ENCODE results near the gene CHST14.

CHST14 gene

DNA sequence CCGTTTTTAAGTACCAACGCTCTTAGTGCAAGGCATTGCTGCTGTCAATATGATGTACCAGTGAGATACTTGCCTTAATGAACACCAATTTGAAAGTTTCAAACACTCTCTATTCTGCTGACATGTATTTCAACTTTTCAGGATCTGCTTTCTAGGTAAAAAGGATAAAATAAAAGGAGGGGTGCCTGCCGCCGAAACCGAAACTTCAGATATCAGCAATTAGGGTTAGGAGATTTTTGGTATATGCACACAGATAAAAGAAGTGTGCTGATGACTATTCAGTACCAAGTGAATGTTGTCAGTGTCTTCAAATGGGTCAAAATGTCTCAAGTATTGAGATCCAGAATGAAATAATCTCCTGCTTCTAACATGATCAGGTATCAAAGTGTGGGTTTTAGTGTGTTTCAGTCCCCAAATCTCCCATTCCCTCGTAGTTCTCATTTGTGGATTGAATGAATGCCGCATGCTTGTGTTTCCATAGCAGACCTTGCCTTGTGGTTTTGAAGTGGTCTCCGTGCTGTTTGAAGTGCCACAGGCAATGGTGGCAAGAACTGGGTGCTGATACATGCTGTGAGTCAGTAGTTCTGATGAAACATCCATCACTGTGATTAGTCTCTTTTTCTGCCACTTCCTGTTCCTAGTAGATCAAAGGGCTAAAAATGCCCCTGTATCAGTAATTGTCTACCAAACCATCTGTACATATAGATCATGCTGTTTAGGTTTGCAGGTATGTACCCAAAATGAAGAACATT is 22.5 kb downstream of the CHST14 start:
- no peak for TF ChIP-seq CTCF (IDR thresholded peaks at IDR 0.05)
- DNase-seq (ENCODE audit: low spot score) = no peak
- H3K27ac ChIP-seq = no peak overlapping the region
- H3K4me3 ChIP-seq = no peak overlapping the region

DNA sequence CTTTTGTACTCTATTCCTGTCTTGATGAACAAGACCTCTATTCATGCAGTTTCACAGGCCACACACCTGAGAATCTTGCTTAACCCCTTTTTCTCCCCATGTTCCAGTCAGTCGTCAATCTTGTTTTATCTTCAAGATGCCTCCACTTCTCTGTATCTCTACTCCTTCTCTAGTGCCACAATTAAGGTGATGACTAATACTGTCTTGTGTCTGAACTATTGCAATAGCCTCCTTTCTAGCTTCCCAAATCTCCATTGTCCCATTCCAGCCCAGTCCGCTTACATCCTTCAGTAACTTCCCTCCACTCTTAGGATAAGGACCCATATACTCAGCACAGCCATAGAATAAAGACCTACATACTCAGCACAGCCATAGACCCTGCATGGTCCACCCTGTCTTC is 24.7 kb downstream of the CHST14 start:
- no peak overlapping the region for H3K4me3 ChIP-seq
- H3K27ac ChIP-seq = no peak overlapping the region
- no peak for TF ChIP-seq CTCF (IDR thresholded peaks at IDR 0.05)
- no peak for DNase-seq (ENCODE audit: low spot score)

- no peak for DNase-seq (ENCODE audit: low spot score)
- no peak for TF ChIP-seq CTCF (IDR thresholded peaks at IDR 0.05)
- Histone ChIP-seq H3K4me3 (no peak overlapping the region), H3K27ac (no peak overlapping the region)
Observed at GRCh38 chr15:40498418-40498817, 27.6 kb downstream of the CHST14 start.

DNA sequence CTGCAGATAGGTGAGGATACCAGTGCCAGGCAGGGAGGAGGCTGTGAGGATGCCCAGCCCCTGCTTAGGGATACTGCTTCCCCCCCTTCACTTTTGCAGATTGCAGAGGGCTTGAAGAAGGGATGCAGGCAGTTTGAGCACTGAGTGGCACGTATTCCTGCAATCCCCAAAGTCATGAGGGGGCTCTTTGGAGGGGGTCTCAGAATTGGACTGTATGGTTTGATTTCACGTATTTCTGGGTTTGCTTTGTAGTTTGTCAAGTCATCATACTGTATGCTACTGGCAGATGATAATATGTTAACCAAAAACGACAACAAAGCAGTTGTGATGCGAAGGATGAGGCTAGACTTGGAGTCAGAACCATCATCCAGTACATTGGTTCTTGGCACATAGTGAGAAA is 28.1 kb downstream of the CHST14 start:
- no peak for TF ChIP-seq CTCF (IDR thresholded peaks at IDR 0.05)
- H3K27ac ChIP-seq = no peak overlapping the region

DNA sequence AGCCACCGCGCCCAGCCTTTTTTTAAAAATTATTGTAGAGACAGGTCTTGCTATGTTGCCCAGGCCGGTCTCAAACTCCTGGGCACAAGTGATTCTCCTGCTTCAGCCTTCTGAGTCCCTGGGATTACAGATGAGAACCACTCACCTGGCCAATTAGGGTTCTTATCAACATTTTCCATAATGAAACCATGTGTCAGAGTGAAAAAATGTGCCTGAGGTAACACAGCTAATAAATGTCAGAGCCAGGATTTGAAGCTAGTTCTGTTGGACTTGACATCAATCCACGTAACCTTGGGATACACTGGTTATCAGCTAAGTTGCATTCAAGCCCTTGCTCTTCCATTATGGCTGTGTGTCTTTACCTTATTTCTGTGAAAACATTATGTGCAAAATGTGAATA is 29.1 kb downstream of the CHST14 start:
- TF ChIP-seq CTCF (IDR thresholded peaks at IDR 0.05) = no peak
- no peak overlapping the region for H3K27ac ChIP-seq
- H3K4me3 ChIP-seq = no peak overlapping the region
- no peak for DNase-seq (ENCODE audit: low spot score)

More for the DNA sequence above, 28.1 kb downstream of the CHST14 start:
- DNase-seq (ENCODE audit: low spot score) = no peak
- H3K4me3 ChIP-seq = no peak overlapping the region

GRCh38 chr15:40500568-40501330 is 30.0 kb downstream of the CHST14 start:
- no peak for TF ChIP-seq CTCF (IDR thresholded peaks at IDR 0.05)
- DNase-seq (ENCODE audit: low spot score) = no peak
- H3K27ac ChIP-seq = no peak overlapping the region
- H3K4me3 ChIP-seq = no peak overlapping the region

GRCh38 chr15:40501487-40501886 is 30.7 kb downstream of the CHST14 start:
- no peak for TF ChIP-seq CTCF (IDR thresholded peaks at IDR 0.05)

More at GRCh38 chr15:40501487-40501886, 30.7 kb downstream of the CHST14 start:
- no peak overlapping the region for H3K4me3 ChIP-seq
- DNase-seq (ENCODE audit: low spot score) = no peak
- no peak overlapping the region for H3K27ac ChIP-seq
